ENCODE data around the gene ACACA.

ACACA gene

GRCh38 chr17:37375706-37376105, 30.9 kb downstream of the ACACA start, which contains the start of gene C17orf78:
TSS of gene C17orf78 (plus strand) at chr17:37375985. CDS start at chr17:37376093, 108 bp downstream.
- peaks cover 0 to 4% (median 0%) of the 10 kb centered on the region in 5 donors for H3K4me1 ChIP-seq (ENCODE audit: control insufficient read depth in 5 of 5, insufficient read depth in 5 of 5, low read length in 5 of 5)

DNA sequence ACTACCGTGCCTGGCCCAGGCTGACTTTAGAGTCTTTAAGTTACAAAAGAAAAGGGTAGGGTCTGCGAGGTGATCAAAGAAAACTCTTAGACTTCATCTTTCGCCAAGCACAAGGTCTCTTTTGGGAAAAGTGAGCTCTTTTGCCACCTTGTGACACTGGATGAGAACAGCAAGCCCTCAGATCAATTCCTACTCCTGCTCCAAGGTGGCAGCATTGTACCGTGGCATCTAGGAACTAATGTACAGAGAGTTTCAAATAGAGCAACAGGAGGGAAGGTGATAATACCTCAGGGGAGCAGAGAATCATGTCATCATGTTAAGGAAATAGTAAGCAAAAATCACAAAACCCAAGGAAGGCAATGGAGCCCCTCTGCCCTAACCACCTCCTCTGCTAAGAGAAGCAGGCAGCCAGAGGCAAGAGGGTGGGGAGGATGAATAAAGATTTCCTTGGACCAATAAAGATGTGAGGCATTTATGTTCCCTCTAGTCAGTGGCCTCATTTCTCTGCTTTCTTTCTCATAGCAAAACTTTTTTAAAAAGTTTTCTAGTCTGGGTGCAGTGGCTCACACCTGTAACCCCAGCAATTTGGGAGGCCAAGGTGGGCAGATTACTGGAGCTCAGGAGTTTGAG, 33.0 kb downstream of the ACACA start:
- H3K27me3 ChIP-seq (ENCODE audit: control insufficient read depth in 5 of 5, insufficient read depth in 4 of 5, low read length in 5 of 5), result no peaks in the 10 kb centered on the region
- peaks cover 0 to 10% (median 5%) of the 10 kb centered on the region in 5 donors for H3K4me1 ChIP-seq (ENCODE audit: control insufficient read depth in 5 of 5, insufficient read depth in 5 of 5, low read length in 5 of 5)
- no peaks in the 10 kb centered on the region for H3K36me3 ChIP-seq (ENCODE audit: control insufficient read depth in 5 of 5, insufficient read depth in 5 of 5, low read length in 5 of 5)
- H3K4me3 ChIP-seq (ENCODE audit: low read depth in 1 of 5, low read length in 5 of 5), result no peak overlapping the region
- no peaks in the 10 kb centered on the region for H3K9me3 ChIP-seq (ENCODE audit: control insufficient read depth in 5 of 5, low read length in 5 of 5)
- H3K27ac ChIP-seq (ENCODE audit: low read depth, low read length), result no peak overlapping the region
- no peak overlapping the region for H3K9ac ChIP-seq (ENCODE audit: low read length in 5 of 5)

More at GRCh38 chr17:37375706-37376105, 30.9 kb downstream of the ACACA start, which contains the start of gene C17orf78:
- Histone ChIP-seq H3K9ac (ENCODE audit: low read length in 5 of 5) (no peak within 1 kb of the TSS), H3K9me3 (ENCODE audit: control insufficient read depth in 5 of 5, low read length in 5 of 5) (no peaks in the 10 kb centered on the region), H3K36me3 (ENCODE audit: control insufficient read depth in 5 of 5, insufficient read depth in 5 of 5, low read length in 5 of 5) (no peaks in the 10 kb centered on the region), H3K27me3 (ENCODE audit: control insufficient read depth in 5 of 5, insufficient read depth in 4 of 5, low read length in 5 of 5) (no peaks in the 10 kb centered on the region), H3K27ac (ENCODE audit: low read depth, low read length) (no peak within 1 kb of the TSS), H3K4me3 (ENCODE audit: low read depth in 1 of 5, low read length in 5 of 5) (no peak within 1 kb of the TSS)

GRCh38 chr17:37368577-37368976, 38.1 kb downstream of the ACACA start:
- Histone ChIP-seq H3K27ac (ENCODE audit: low read depth, low read length) (no peak overlapping the region), H3K36me3 (ENCODE audit: control insufficient read depth in 5 of 5, insufficient read depth in 5 of 5, low read length in 5 of 5) (no peaks in the 10 kb centered on the region), H3K9ac (ENCODE audit: low read length in 5 of 5) (no peak overlapping the region), H3K4me1 (ENCODE audit: control insufficient read depth in 5 of 5, insufficient read depth in 5 of 5, low read length in 5 of 5) (peaks cover 0 to 24% (median 7%) of the 10 kb centered on the region in 5 donors), H3K9me3 (ENCODE audit: control insufficient read depth in 5 of 5, low read length in 5 of 5) (no peaks in the 10 kb centered on the region), H3K27me3 (ENCODE audit: control insufficient read depth in 5 of 5, insufficient read depth in 4 of 5, low read length in 5 of 5) (no peaks in the 10 kb centered on the region), H3K4me3 (ENCODE audit: low read depth in 1 of 5, low read length in 5 of 5) (peak overlapping the region in 1 of 5 donors; percentile 28)

DNA sequence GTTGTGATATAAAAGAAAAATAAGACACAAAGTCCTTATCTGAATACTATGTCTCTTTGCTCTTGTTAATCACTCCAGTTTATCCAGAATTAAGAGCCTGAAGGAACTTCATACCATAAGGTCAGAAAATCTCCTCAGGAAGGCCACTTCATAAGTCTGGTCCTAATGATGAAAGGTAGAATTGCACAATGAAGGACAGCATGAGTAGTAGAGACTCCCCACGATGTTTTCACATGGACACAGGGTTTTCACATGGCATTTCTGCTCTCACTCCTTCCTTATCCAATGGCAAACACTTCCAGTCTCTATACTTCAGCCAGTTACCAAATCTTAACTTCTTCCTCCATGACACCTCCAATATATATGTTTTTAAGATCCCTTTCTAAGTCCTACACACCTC, 41.0 kb downstream of the ACACA start:
- H3K4me3 ChIP-seq (ENCODE audit: low read depth in 1 of 5, low read length in 5 of 5), result no peak overlapping the region
- H3K27me3 ChIP-seq (ENCODE audit: control insufficient read depth in 5 of 5, insufficient read depth in 4 of 5, low read length in 5 of 5), result no peaks in the 10 kb centered on the region
- peaks cover 0 to 20% (median 7%) of the 10 kb centered on the region in 5 donors for H3K4me1 ChIP-seq (ENCODE audit: control insufficient read depth in 5 of 5, insufficient read depth in 5 of 5, low read length in 5 of 5)
- H3K36me3 ChIP-seq (ENCODE audit: control insufficient read depth in 5 of 5, insufficient read depth in 5 of 5, low read length in 5 of 5), result no peaks in the 10 kb centered on the region
- H3K9ac ChIP-seq (ENCODE audit: low read length in 5 of 5), result no peak overlapping the region
- H3K9me3 ChIP-seq (ENCODE audit: control insufficient read depth in 5 of 5, low read length in 5 of 5), result no peaks in the 10 kb centered on the region
- H3K27ac ChIP-seq (ENCODE audit: low read depth, low read length), result no peak overlapping the region

DNA sequence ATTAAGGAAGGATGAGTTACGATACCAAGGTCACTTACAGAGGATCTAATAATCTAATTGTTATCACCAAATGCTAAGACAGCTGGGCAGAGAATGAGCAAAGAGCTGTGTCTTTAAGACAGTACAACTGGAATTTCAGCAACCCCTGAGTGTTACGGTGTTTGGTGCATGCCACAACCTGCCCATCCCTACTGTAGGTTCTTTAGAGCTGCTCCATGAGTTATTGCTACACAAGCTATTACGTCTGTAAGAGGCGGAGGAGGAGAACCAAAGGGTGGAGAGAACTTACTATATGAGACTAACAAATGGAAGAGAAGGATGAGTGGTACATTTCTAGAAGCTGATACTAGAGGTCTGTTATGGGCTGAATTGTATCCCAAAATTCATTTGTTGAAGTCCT, 45.1 kb downstream of the ACACA start:
- Histone ChIP-seq H3K4me1 (ENCODE audit: control insufficient read depth in 5 of 5, insufficient read depth in 5 of 5, low read length in 5 of 5) (peaks cover 7 to 41% (median 22%) of the 10 kb centered on the region in 5 donors), H3K9ac (ENCODE audit: low read length in 5 of 5) (no peak overlapping the region), H3K9me3 (ENCODE audit: control insufficient read depth in 5 of 5, low read length in 5 of 5) (no peaks in the 10 kb centered on the region), H3K27ac (ENCODE audit: low read depth, low read length) (no peak overlapping the region), H3K4me3 (ENCODE audit: low read depth in 1 of 5, low read length in 5 of 5) (no peak overlapping the region), H3K36me3 (ENCODE audit: control insufficient read depth in 5 of 5, insufficient read depth in 5 of 5, low read length in 5 of 5) (no peaks in the 10 kb centered on the region), H3K27me3 (ENCODE audit: control insufficient read depth in 5 of 5, insufficient read depth in 4 of 5, low read length in 5 of 5) (no peaks in the 10 kb centered on the region)

GRCh38 chr17:37360632-37361031, 46.0 kb downstream of the ACACA start:
- Histone ChIP-seq H3K9me3 (ENCODE audit: control insufficient read depth in 5 of 5, low read length in 5 of 5) (no peaks in the 10 kb centered on the region), H3K4me1 (ENCODE audit: control insufficient read depth in 5 of 5, insufficient read depth in 5 of 5, low read length in 5 of 5) (peaks cover 7 to 36% (median 22%) of the 10 kb centered on the region in 5 donors), H3K27me3 (ENCODE audit: control insufficient read depth in 5 of 5, insufficient read depth in 4 of 5, low read length in 5 of 5) (no peaks in the 10 kb centered on the region), H3K4me3 (ENCODE audit: low read depth in 1 of 5, low read length in 5 of 5) (no peak overlapping the region), H3K9ac (ENCODE audit: low read length in 5 of 5) (no peak overlapping the region), H3K36me3 (ENCODE audit: control insufficient read depth in 5 of 5, insufficient read depth in 5 of 5, low read length in 5 of 5) (no peaks in the 10 kb centered on the region), H3K27ac (ENCODE audit: low read depth, low read length) (peak overlapping the region; percentile 92)

GRCh38 chr17:37359682-37360188, 46.9 kb downstream of the ACACA start:
- no peaks in the 10 kb centered on the region for H3K27me3 ChIP-seq (ENCODE audit: control insufficient read depth in 5 of 5, insufficient read depth in 4 of 5, low read length in 5 of 5)
- peak overlapping the region; percentile 92 for H3K27ac ChIP-seq (ENCODE audit: low read depth, low read length)
- H3K4me3 ChIP-seq (ENCODE audit: low read depth in 1 of 5, low read length in 5 of 5), result peak overlapping the region; percentile 73 to 86 (median 81)
- no peaks in the 10 kb centered on the region for H3K9me3 ChIP-seq (ENCODE audit: control insufficient read depth in 5 of 5, low read length in 5 of 5)
- peaks cover 7 to 30% (median 22%) of the 10 kb centered on the region in 5 donors for H3K4me1 ChIP-seq (ENCODE audit: control insufficient read depth in 5 of 5, insufficient read depth in 5 of 5, low read length in 5 of 5)
- H3K36me3 ChIP-seq (ENCODE audit: control insufficient read depth in 5 of 5, insufficient read depth in 5 of 5, low read length in 5 of 5), result no peaks in the 10 kb centered on the region
- peak overlapping the region; percentile 82 to 95 (median 84) for H3K9ac ChIP-seq (ENCODE audit: low read length in 5 of 5)

DNA sequence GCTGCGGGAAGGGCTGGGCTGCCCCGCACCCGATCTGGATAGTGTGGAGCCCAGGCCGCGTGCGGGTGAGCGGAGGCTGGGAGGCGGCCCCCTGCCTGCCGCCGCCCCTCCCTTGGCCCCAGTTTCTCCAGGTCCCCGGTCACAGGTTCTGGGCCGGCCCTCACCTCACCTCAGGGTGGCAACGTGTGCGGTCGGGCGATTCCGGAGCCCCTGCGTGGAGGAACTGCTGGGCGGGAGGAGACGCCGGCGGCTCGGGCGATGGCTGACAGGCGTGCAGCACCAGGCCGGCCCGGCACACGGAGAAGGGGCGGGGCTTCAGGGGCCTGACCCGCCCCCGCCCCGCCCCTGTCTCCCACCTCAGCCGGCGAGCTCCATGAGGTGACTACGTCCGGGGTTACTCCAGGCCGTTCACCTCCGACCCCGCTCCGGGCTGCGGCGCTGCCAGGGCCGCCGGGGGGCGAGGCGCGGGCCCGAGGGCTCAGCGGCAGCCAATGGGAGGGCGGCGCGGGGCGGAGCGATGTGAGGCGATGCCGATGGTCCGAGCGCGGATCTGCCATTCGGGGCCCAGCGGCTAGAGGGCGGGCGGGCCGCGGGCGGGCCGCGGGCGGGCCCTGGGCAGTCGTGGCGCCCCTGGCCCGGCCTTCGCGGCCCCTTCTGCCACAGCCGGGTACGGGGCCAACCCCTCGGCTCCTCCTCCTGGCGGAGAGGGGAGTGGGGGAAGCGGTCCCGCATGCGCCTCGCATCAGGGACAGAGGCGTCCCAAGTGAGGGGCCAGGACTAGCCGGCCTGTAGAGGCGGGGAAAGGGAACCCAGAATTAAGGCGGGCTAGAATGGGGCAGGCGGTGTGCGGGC, 47.6 kb downstream of the ACACA start:
- H3K4me3 ChIP-seq (ENCODE audit: low read depth in 1 of 5, low read length in 5 of 5), result peak overlapping the region; percentile 73 to 86 (median 81)
- peak overlapping the region; percentile 92 for H3K27ac ChIP-seq (ENCODE audit: low read depth, low read length)
- H3K9me3 ChIP-seq (ENCODE audit: control insufficient read depth in 5 of 5, low read length in 5 of 5), result no peaks in the 10 kb centered on the region
- no peaks in the 10 kb centered on the region for H3K27me3 ChIP-seq (ENCODE audit: control insufficient read depth in 5 of 5, insufficient read depth in 4 of 5, low read length in 5 of 5)
- peak overlapping the region; percentile 84 to 95 (median 89) for H3K9ac ChIP-seq (ENCODE audit: low read length in 5 of 5)
- no peaks in the 10 kb centered on the region for H3K36me3 ChIP-seq (ENCODE audit: control insufficient read depth in 5 of 5, insufficient read depth in 5 of 5, low read length in 5 of 5)
- H3K4me1 ChIP-seq (ENCODE audit: control insufficient read depth in 5 of 5, insufficient read depth in 5 of 5, low read length in 5 of 5), result peaks cover 7 to 30% (median 22%) of the 10 kb centered on the region in 5 donors

GRCh38 chr17:37358098-37358829, 48.4 kb downstream of the ACACA start:
- no peaks in the 10 kb centered on the region for H3K27me3 ChIP-seq (ENCODE audit: control insufficient read depth in 5 of 5, insufficient read depth in 4 of 5, low read length in 5 of 5)
- peak overlapping the region; percentile 73 to 84 (median 81) for H3K4me3 ChIP-seq (ENCODE audit: low read depth in 1 of 5, low read length in 5 of 5)
- peak overlapping the region; percentile 92 for H3K27ac ChIP-seq (ENCODE audit: low read depth, low read length)
- peak overlapping the region; percentile 78 to 90 (median 87) for H3K9ac ChIP-seq (ENCODE audit: low read length in 5 of 5)
- no peaks in the 10 kb centered on the region for H3K36me3 ChIP-seq (ENCODE audit: control insufficient read depth in 5 of 5, insufficient read depth in 5 of 5, low read length in 5 of 5)
- no peaks in the 10 kb centered on the region for H3K9me3 ChIP-seq (ENCODE audit: control insufficient read depth in 5 of 5, low read length in 5 of 5)
- H3K4me1 ChIP-seq (ENCODE audit: control insufficient read depth in 5 of 5, insufficient read depth in 5 of 5, low read length in 5 of 5), result peaks cover 7 to 30% (median 22%) of the 10 kb centered on the region in 5 donors
